T-helper 17 cell (primary cell): ENCODE data around the gene SERPINB8. TPM values are rescaled to one million over a fixed set of nuclear protein-coding genes. Genes with fewer than 3 reads are reported as not detected.
"Not testable (repeated sequence)": the region's sequence is repeated elsewhere in the genome, so short reads cannot be mapped to it uniquely, and the experiment has no call there.

Experiments
- ATAC-seq: fragments of 150-1000 bp; cut with Tn5 transposase; 2 replicates; pipeline ENCODE4 v1.10.0; 2021; ENCODE audit warnings: mild to moderate bottlenecking, moderate library complexity
- DNase-seq, 3 donors: peaks; one replicate each; pipeline versions ENCODE4 v3.0.0 to v3.0.0-alpha.2; 2020 to 2021
- H3K9me3 ChIP-seq: one replicate; pipeline ENCODE4 v1.7.0; 2013; ENCODE audit warnings: low read length, mild to moderate bottlenecking; ENCODE audit not compliant: control insufficient read depth, poor library complexity, severe bottlenecking
- H3K27ac Mint-ChIP-seq: one replicate; pipeline ENCODE4 v1.8.0; 2022; ENCODE audit warnings: mild to moderate bottlenecking, moderate library complexity, mixed read lengths
- H3K27me3 Mint-ChIP-seq: one replicate; pipeline ENCODE4 v1.8.0; 2022; ENCODE audit warnings: mixed read lengths
- H3K36me3 Mint-ChIP-seq: one replicate; pipeline ENCODE4 v1.8.0; 2022; ENCODE audit warnings: low read depth, mixed read lengths
- H3K4me1 Mint-ChIP-seq: one replicate; pipeline ENCODE4 v1.8.0; 2022; ENCODE audit warnings: mild to moderate bottlenecking, mixed read lengths
- H3K4me3 Mint-ChIP-seq: one replicate; pipeline ENCODE4 v1.8.0; 2022; ENCODE audit warnings: mild to moderate bottlenecking, moderate library complexity, mixed read lengths
- total RNA-seq, 4 donors: library from RNA in 2 of 4; stranded (reverse) in 2 of 4; gene quantifications; one replicate each; pipeline ENCODE4 v1.2.3 and lab custom pipeline; 2022 to 2026

SERPINB8 gene
- 10 to 100 TPM in 1 of 2 donors, 1 to 10 TPM in 1; 6.7 to 15.3 TPM for total RNA-seq
- total RNA-seq (lab: John Stamatoyannopoulos, UW) = 10.9 to 14.7 reads per million in 2 donors

GRCh38 chr18:63969942-63970808 is at the start of gene SERPINB8:
Gene SERPINB8 (plus strand): TSS chr18:63970081. CDS start chr18:63978309, 8,228 bp downstream.
- ATAC-seq (peak; percentile 90), DNase-seq (peak; percentile 50 to 76 (median 71))
- Mint-ChIP-seq H3K27ac (peak within 1 kb of the TSS; percentile 93), H3K36me3 (peaks cover 4% of the 10 kb centered on the region), H3K4me1 (peaks cover 27% of the 10 kb centered on the region), H3K27me3 (peaks cover 37% of the 10 kb centered on the region), H3K4me3 (peak within 1 kb of the TSS; percentile 95)
- no peaks in the 10 kb centered on the region for H3K9me3 ChIP-seq

- Mint-ChIP-seq H3K4me3 (no peak overlapping the region), H3K4me1 (peaks cover 2% of the 10 kb centered on the region), H3K27me3 (peaks cover 65% of the 10 kb centered on the region), H3K27ac (no peak overlapping the region), H3K36me3 (no peaks in the 10 kb centered on the region)
- H3K9me3 ChIP-seq = no peaks in the 10 kb centered on the region
- ATAC-seq = no peak
- no peak for DNase-seq
Measured at GRCh38 chr18:63922049-63922448, 47.8 kb upstream of the SERPINB8 start.

GRCh38 chr18:63924551-63924950 is 45.3 kb upstream of the SERPINB8 start:
- no peak overlapping the region for H3K4me3 Mint-ChIP-seq
- H3K36me3 Mint-ChIP-seq = no peaks in the 10 kb centered on the region
- H3K9me3 ChIP-seq = no peaks in the 10 kb centered on the region
- H3K27ac Mint-ChIP-seq = no peak overlapping the region
- no peak for ATAC-seq
- H3K4me1 Mint-ChIP-seq = peaks cover 2% of the 10 kb centered on the region
- DNase-seq = no peak
- peaks cover 45% of the 10 kb centered on the region for H3K27me3 Mint-ChIP-seq

DNA sequence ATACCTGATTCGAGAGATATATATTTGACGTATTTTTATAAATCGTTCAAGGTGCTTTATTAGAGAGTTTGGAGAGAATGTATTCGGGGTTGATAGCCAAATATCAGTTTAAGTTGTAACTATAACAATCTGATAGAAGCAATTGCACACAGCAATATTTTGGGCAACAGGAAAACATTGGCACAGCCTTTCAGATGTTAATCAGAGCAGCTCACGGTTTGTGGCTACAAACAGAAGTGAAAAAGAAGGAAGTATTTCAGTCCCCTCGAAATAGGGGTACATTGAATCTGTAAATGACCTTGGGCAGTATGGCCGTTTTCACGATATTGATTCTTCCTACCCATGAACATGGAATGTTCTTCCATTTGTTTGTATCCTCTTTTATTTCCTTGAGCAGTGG is 41.5 kb upstream of the SERPINB8 start:
- Mint-ChIP-seq H3K36me3 (no peaks in the 10 kb centered on the region), H3K27ac (no peak overlapping the region), H3K4me1 (no peaks in the 10 kb centered on the region), H3K27me3 (peaks cover 34% of the 10 kb centered on the region), H3K4me3 (no peak overlapping the region)
- no peak for DNase-seq
- ATAC-seq = no peak
- H3K9me3 ChIP-seq = no peaks in the 10 kb centered on the region

- peaks cover 24% of the 10 kb centered on the region for H3K27me3 Mint-ChIP-seq
- not testable (repeated sequence) for H3K36me3 Mint-ChIP-seq, H3K4me1 Mint-ChIP-seq, H3K4me3 Mint-ChIP-seq, DNase-seq, H3K9me3 ChIP-seq, ATAC-seq, H3K27ac Mint-ChIP-seq
Measured at GRCh38 chr18:63929369-63929768, 40.5 kb upstream of the SERPINB8 start.

DNA sequence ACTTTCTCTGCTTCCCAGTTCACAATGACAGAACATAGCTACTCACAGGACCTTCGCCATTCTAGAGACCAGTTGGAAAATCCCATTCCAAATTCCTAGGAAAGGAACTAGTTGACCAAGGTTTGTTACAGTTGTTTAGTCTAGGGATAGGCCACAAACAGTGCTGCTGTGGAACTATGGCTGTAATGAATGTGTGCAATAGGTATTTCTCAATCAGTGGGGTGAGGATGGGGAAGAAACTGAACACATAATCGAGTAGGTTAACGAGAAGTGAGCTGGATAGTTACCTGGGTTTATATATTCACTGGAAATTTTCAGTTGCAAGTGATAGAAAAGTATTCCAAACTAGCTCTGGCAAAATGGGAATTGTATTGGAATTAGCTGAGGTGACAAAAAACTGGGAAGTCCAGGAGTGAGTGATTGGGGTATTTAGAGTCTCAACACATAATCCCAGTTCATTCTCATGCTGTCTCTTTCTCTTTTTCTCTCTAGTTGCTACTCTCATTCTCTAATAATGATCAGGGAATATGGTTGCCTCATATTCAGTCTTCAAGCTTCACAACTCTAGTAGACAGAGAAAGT is 39.0 kb upstream of the SERPINB8 start:
- no peak for ATAC-seq

GRCh38 chr18:63936156-63936931 is 33.5 kb upstream of the SERPINB8 start:
- ATAC-seq = peak; percentile 79
- H3K27ac Mint-ChIP-seq = no peak overlapping the region

More for the DNA sequence above, 39.0 kb upstream of the SERPINB8 start:
- DNase-seq = no peak
- no peaks in the 10 kb centered on the region for H3K9me3 ChIP-seq
- H3K27ac Mint-ChIP-seq = no peak overlapping the region
- H3K27me3 Mint-ChIP-seq = peaks cover 20% of the 10 kb centered on the region
- H3K36me3 Mint-ChIP-seq = no peaks in the 10 kb centered on the region
- H3K4me3 Mint-ChIP-seq = no peak overlapping the region
- no peaks in the 10 kb centered on the region for H3K4me1 Mint-ChIP-seq

DNA sequence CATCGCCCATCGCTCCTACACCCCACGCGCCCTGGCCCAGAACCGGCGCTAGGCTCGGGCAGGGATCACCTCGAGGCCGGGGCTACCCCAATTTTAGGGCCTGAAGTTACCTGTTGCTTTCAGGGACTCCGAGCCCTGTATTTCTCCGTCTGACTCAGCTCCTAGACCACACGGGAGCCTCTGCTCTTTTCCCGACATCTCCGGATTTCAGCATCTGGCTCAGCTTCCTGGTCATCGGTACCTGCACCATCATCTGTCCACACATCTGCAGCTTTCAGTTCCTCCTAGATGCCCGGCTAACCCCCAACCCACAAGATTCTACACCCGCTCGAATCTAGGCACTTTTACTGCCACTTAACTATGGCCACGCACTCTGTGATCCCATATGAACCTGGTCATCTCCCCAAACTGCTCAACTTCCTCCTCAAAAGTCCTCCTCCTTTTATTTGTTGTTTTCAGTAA is 32.9 kb upstream of the SERPINB8 start:
- DNase-seq = no peak
- H3K4me1 Mint-ChIP-seq = peaks cover 6% of the 10 kb centered on the region
- no peak overlapping the region for H3K27ac Mint-ChIP-seq
- no peaks in the 10 kb centered on the region for H3K9me3 ChIP-seq
- H3K4me3 Mint-ChIP-seq = no peak overlapping the region
- no peak for ATAC-seq
- peaks cover 14% of the 10 kb centered on the region for H3K27me3 Mint-ChIP-seq
- no peaks in the 10 kb centered on the region for H3K36me3 Mint-ChIP-seq

More at GRCh38 chr18:63936156-63936931, 33.5 kb upstream of the SERPINB8 start:
- peak overlapping the region; percentile 77 for H3K4me3 Mint-ChIP-seq
- H3K9me3 ChIP-seq = no peaks in the 10 kb centered on the region
- H3K4me1 Mint-ChIP-seq = peaks cover 6% of the 10 kb centered on the region
- H3K27me3 Mint-ChIP-seq = peaks cover 14% of the 10 kb centered on the region
- no peaks in the 10 kb centered on the region for H3K36me3 Mint-ChIP-seq
- DNase-seq = peak; percentile 9 to 33 (median 29)

DNA sequence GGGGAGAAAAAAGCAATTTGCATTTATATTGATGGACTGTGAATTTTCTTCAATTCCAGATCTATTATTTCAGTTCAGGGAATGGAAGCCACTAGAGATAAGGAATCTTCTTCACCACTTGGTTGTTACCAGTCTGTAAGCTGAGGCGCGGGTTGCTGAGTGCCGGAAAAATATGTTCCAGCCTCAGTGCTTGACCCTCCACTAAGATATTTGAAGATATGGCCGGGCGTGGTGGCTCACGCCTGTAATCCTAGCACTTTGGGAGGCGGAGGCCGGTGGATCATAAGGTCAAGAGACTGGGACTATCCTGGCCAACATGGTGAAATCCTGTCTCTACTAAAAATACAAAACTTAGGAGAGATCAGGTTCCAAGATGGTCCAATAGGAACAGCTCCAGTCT is 29.9 kb upstream of the SERPINB8 start:
- no peaks in the 10 kb centered on the region for H3K9me3 ChIP-seq
- peaks cover 30% of the 10 kb centered on the region for H3K27me3 Mint-ChIP-seq
- H3K4me1 Mint-ChIP-seq = peaks cover 6% of the 10 kb centered on the region
- ATAC-seq (no peak), DNase-seq (no peak)
- H3K36me3 Mint-ChIP-seq = peaks cover 6% of the 10 kb centered on the region
- H3K4me3 Mint-ChIP-seq = no peak overlapping the region
- H3K27ac Mint-ChIP-seq = no peak overlapping the region

- H3K27me3 Mint-ChIP-seq = peaks cover 26% of the 10 kb centered on the region
Measured at GRCh38 chr18:63940543-63941050, 29.3 kb upstream of the SERPINB8 start.

GRCh38 chr18:63947051-63947790 is 22.7 kb upstream of the SERPINB8 start:
- H3K4me3 Mint-ChIP-seq = no peak overlapping the region
- no peaks in the 10 kb centered on the region for H3K9me3 ChIP-seq
- ATAC-seq (no peak), DNase-seq (no peak)
- H3K27me3 Mint-ChIP-seq = peaks cover 30% of the 10 kb centered on the region
- H3K27ac Mint-ChIP-seq = no peak overlapping the region
- peaks cover 19% of the 10 kb centered on the region for H3K4me1 Mint-ChIP-seq
- H3K36me3 Mint-ChIP-seq = peaks cover 6% of the 10 kb centered on the region

More at GRCh38 chr18:63940543-63941050, 29.3 kb upstream of the SERPINB8 start:
- not testable (repeated sequence) for DNase-seq, H3K4me3 Mint-ChIP-seq, H3K27ac Mint-ChIP-seq, ATAC-seq, H3K36me3 Mint-ChIP-seq, H3K4me1 Mint-ChIP-seq, H3K9me3 ChIP-seq

DNA sequence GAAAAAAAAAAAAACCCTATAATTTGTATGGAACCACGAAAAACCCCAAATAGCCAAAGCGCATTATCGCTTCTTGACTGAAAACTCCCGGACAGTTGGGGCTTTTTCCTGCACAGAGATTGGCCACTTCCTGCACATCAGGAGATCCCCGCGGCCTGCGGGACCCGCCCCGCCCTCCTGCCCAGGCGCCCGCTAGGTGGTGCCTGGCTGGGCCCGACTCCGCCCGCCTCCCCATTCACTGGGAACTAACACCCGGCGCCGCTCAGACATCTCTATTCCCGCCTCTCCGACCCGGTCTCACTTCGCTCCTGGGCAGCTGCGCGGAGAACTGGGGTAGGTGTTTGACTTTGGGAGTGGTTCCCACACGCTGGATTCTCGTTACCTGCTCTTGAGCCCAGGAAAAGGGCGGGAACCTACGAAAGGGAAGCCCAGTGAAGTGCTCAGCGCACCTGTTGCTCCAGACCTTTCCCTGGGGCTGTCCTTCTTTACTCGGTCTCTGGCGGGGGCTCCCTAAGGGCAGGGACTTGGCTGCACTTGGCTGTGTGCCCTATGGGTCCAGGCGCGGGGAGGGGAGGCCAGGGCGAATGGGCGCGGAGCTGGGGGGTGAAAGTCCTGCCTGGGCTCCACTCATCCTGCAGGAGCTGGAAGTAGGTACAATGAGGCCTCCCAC is 20.7 kb upstream of the SERPINB8 start, which contains the start of gene HMSD:
Gene HMSD, plus strand, starts transcription at position 234 of the 670 bp plus-strand sequence. CDS start 4,155 bp downstream, outside the sequence.
- Mint-ChIP-seq H3K36me3 (peaks cover under 1% of the 10 kb centered on the region), H3K4me1 (peaks cover 19% of the 10 kb centered on the region), H3K27me3 (peaks cover 11% of the 10 kb centered on the region), H3K27ac (peak within 1 kb of the TSS; percentile 37), H3K4me3 (peak within 1 kb of the TSS; percentile 72)
- DNase-seq = peak; percentile 30 to 60 (median 58)
- ATAC-seq = peak; percentile 98
- no peaks in the 10 kb centered on the region for H3K9me3 ChIP-seq
